Measurements from ENCODE around the gene MPRIP.
"Not testable (repeated sequence)": the region's sequence is repeated elsewhere in the genome, so short reads cannot be mapped to it uniquely, and the experiment has no call there.

MPRIP gene

DNA sequence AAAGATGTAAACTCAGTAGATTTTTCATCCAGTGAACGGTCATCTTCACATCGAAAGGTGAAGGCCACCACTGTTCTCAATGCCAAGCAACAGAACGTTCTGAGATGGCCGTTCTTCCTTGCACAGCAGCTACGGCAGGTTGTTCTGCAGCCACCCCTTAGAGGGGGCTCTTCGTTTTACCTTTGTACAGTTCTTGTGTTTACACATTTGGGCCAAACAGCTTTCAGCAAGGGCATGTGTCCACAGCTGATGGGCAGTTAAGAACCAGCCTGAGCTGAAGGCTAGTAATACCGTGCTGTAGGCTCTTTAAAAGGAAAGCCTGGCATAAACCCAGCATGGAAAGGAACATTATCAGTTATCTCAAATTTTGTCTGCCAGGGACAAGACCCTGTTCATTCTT is 147.9 kb downstream of the MPRIP start:
- TF ChIP-seq, protein P1, sequence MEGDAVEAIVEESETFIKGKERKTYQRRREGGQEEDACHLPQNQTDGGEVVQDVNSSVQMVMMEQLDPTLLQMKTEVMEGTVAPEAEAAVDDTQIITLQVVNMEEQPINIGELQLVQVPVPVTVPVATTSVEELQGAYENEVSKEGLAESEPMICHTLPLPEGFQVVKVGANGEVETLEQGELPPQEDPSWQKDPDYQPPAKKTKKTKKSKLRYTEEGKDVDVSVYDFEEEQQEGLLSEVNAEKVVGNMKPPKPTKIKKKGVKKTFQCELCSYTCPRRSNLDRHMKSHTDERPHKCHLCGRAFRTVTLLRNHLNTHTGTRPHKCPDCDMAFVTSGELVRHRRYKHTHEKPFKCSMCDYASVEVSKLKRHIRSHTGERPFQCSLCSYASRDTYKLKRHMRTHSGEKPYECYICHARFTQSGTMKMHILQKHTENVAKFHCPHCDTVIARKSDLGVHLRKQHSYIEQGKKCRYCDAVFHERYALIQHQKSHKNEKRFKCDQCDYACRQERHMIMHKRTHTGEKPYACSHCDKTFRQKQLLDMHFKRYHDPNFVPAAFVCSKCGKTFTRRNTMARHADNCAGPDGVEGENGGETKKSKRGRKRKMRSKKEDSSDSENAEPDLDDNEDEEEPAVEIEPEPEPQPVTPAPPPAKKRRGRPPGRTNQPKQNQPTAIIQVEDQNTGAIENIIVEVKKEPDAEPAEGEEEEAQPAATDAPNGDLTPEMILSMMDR (IDR thresholded peaks at IDR 0.05; ENCODE audit: insufficient read depth, low read length, missing control alignments) = no peak
- DNase-seq (ENCODE audit: low read depth, low spot score) = no peak
- ChIA-PET POLR2A (no interaction called here), CTCF (interaction anchor here (1.0 to 4.3 kb wide), 5 partner anchors 9 to 193 kb away, joined by 3 to 23 read pairs (median 5); no protein-coding TSS in a partner anchor)
- no peak overlapping the region for H3K4me3 ChIP-seq (ENCODE audit: low read depth, low read length)

- H3K4me3 ChIP-seq (ENCODE audit: low read depth, low read length) = no peak overlapping the region; the same call in 1 of the 2 replicates
- DNase-seq (ENCODE audit: low read depth, low spot score) = peak; percentile 44
- TF ChIP-seq, protein P1 (IDR thresholded peaks at IDR 0.05; ENCODE audit: insufficient read depth, low read length, missing control alignments) = no peak
- CTCF ChIA-PET = interaction anchor here (1.0 to 4.3 kb wide), 6 partner anchors 10 to 191 kb away, joined by 3 to 23 read pairs (median 4); no protein-coding TSS in a partner anchor
- POLR2A ChIA-PET = interaction anchor here (1.0 to 1.1 kb wide), 2 partner anchors 9 to 35 kb away, joined by 3 read pairs; no protein-coding TSS in a partner anchor
Observed at GRCh38 chr17:17191346-17191792, 149.1 kb downstream of the MPRIP start.

DNA sequence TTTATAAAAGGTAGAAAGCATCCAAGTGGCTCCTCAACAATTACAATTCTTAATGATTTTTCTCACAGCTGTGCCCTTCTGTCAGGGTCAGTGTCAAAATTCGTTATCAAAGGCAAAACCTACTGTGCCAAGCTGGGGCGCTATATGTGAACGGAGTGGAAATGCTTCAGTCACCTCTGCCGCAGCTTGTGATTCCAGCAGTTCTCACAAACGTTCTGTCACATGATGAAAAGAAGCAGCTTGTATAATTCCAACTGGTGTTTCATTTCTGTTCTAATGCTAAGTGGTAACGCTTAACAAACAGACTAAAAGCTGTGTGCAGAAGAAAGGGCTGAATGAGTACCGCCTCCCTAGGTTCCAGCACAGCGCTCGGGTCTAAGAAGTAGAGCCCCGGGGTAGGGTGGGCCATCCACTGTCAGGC is 149.7 kb downstream of the MPRIP start:
- ChIA-PET POLR2A (interaction anchor here (1.0 to 1.1 kb wide), 2 partner anchors 9 to 36 kb away, joined by 3 read pairs; no protein-coding TSS in a partner anchor), CTCF (interaction anchor here (1.0 to 4.3 kb wide), 4 partner anchors 16 to 192 kb away, joined by 3 to 23 read pairs (median 3); no protein-coding TSS in a partner anchor)
- no peak overlapping the region for H3K4me3 ChIP-seq (ENCODE audit: low read depth, low read length)
- TF ChIP-seq, protein P1 (IDR thresholded peaks at IDR 0.05; ENCODE audit: insufficient read depth, low read length, missing control alignments) = no peak
- no peak for DNase-seq (ENCODE audit: low read depth, low spot score)

GRCh38 chr17:17195466-17195865 is 153.2 kb downstream of the MPRIP start:
- CTCF ChIA-PET = interaction anchor here (1.1 kb wide), 1 partner anchor 195 kb away, joined by 5 read pairs; no protein-coding TSS in a partner anchor
- POLR2A ChIA-PET; DNase-seq (ENCODE audit: low read depth, low spot score); H3K4me3 ChIP-seq (ENCODE audit: low read depth, low read length): not testable (repeated sequence)

DNA sequence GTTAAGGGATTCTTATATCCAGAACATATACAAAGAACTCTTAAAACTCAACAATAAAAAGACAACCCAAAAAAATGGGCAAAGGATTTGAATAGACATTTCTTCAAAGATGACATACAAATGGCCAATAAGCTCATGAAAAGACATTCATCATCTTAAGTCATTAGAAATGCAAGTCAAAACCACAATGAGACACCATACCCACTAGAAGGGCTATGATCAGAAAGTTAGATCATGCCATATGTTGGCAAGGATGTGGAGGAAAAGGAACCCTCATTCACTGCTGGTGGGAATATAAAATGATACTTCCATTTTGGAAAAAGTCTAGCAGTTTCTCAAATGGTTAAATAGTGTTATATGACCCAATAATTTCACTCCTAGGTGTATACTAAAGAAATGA is 154.5 kb downstream of the MPRIP start:
- POLR2A ChIA-PET = interaction anchor here (0.8 kb wide), 1 partner anchor 33 kb away, joined by 3 read pairs; no protein-coding TSS in a partner anchor
- no peak overlapping the region for H3K4me3 ChIP-seq (ENCODE audit: low read depth, low read length)
- TF ChIP-seq, protein P1 (IDR thresholded peaks at IDR 0.05; ENCODE audit: insufficient read depth, low read length, missing control alignments) = no peak
- no peak for DNase-seq (ENCODE audit: low read depth, low spot score)
- CTCF ChIA-PET = interaction anchor here (1.5 kb wide), 1 partner anchor 196 kb away, joined by 6 read pairs; no protein-coding TSS in a partner anchor

DNA sequence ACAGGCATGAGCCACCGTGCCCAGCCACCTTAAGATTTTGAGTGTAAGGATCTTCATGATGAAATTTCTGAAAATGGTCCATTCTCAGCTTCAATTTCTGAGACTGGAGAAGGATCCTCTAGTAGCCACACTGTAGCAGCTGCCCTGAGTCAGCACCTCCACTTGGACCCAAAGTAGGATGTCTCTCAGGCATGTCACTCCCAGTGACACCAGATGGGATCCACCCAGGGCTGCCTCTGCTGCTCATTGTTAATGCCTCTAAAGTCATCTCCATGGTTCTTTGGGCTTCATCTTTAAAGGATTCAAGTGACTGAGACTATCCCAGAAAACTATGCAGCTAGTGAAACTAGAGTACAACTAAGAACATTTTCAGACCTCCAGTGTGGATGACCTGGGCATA is 156.0 kb downstream of the MPRIP start:
- no peak for DNase-seq (ENCODE audit: low read depth, low spot score)
- TF ChIP-seq, protein P1 (IDR thresholded peaks at IDR 0.05; ENCODE audit: insufficient read depth, low read length, missing control alignments) = no peak
- POLR2A ChIA-PET = interaction anchor here (0.6 kb wide), 1 partner anchor 192 kb away, joined by 6 read pairs; no protein-coding TSS in a partner anchor
- CTCF ChIA-PET = interaction anchor here (0.9 to 1.1 kb wide), 2 partner anchors 9 to 201 kb away, joined by 3 to 4 read pairs; no protein-coding TSS in a partner anchor
- H3K4me3 ChIP-seq (ENCODE audit: low read depth, low read length) = no peak overlapping the region

All from AG04449 (cell line).